A673 (cell line): ENCODE data around the gene LARGE1. TPM values are rescaled to one million over a fixed set of nuclear protein-coding genes. Genes with fewer than 3 reads are reported as not detected.

Experiments
- BruUV-seq: library from RNA; stranded (reverse); fragments of 400-500 nt; replicated peaks from 2 replicates; lab custom pipeline; 2021; lab: Mats Ljungman, UMichigan
- CTCF ChIA-PET: fragments of 300-600 bp; sonication (Branson Sonifier 250); formaldehyde crosslinking; loops from one replicate; lab custom pipeline; 2022; ENCODE audit warnings: antibody characterized with exemption; lab: Charles Lee
- POLR2A ChIA-PET: fragments of 300-600 bp; sonication (Branson Sonifier 250); formaldehyde crosslinking; loops from one replicate; lab custom pipeline; 2022; ENCODE audit warnings: antibody characterized with exemption; ENCODE audit not compliant: low non-redundant PET; lab: Charles Lee
- DNase-seq: peaks from one replicate; pipeline ENCODE4 v3.0.0-alpha.2; 2015; ENCODE audit warnings: low spot score
- H3K27ac ChIP-seq: fragments of 200-600 bp; sonication (generic); 2 replicates; pipeline ENCODE4 v1.5.1; 2016; ENCODE audit warnings: mixed run types, low read depth, mild to moderate bottlenecking, mixed read lengths, antibody characterized with exemption, low read length; ENCODE audit not compliant: poor library complexity, severe bottlenecking
- H3K27me3 ChIP-seq: fragments of 200-600 bp; sonication (generic); replicated peaks from 2 replicates; pipeline ENCODE4 v1.6.1; 2017; ENCODE audit warnings: mixed run types, low read depth, mild to moderate bottlenecking, mixed read lengths, antibody characterized with exemption, low read length; ENCODE audit not compliant: insufficient read depth, poor library complexity
- H3K36me3 ChIP-seq: fragments of 200-600 bp; sonication (generic); 2 replicates; pipeline ENCODE4 v1.6.1; 2016; ENCODE audit warnings: mixed run types, mild to moderate bottlenecking, mixed read lengths, antibody characterized with exemption, low read length; ENCODE audit not compliant: insufficient read depth, poor library complexity, severe bottlenecking
- H3K4me1 ChIP-seq: fragments of 200-600 bp; sonication (generic); 2 replicates; pipeline ENCODE4 v1.6.1; 2017; ENCODE audit warnings: mixed run types, mild to moderate bottlenecking, mixed read lengths, antibody characterized with exemption, low read length; ENCODE audit not compliant: insufficient read depth, poor library complexity, severe bottlenecking
- H3K4me3 ChIP-seq: fragments of 200-600 bp; sonication (generic); 2 replicates; pipeline ENCODE4 v1.5.1; 2016; ENCODE audit warnings: low read depth, mixed run types, mild to moderate bottlenecking, mixed read lengths, low read length; ENCODE audit not compliant: poor library complexity, severe bottlenecking
- H3K9me3 ChIP-seq: fragments of 200-600 bp; sonication (generic); 2 replicates; pipeline ENCODE4 v1.6.1; 2016; ENCODE audit warnings: mixed run types, low read depth, mild to moderate bottlenecking, mixed read lengths, antibody characterized with exemption, low read length; ENCODE audit not compliant: poor library complexity, severe bottlenecking
- CTCF ChIP-seq: fragments of 300-800, 200-600 bp; sonication (generic); conservative IDR thresholded peaks from 2 replicates; pipeline ENCODE4 v1.5.1; 2017; ENCODE audit warnings: low read depth, mild to moderate bottlenecking, antibody characterized with exemption, low read length, moderate library complexity, mixed read lengths
- EZH2 ChIP-seq: fragments of 200-600 bp; sonication (generic); IDR thresholded peaks from 2 replicates; pipeline ENCODE4 v1.6.1; 2017; ENCODE audit warnings: borderline replicate concordance, low read depth, mild to moderate bottlenecking, mixed read lengths, antibody characterized with exemption, low read length; ENCODE audit not compliant: poor library complexity, severe bottlenecking
- intact Hi-C: fragments of 100-400 bp; cut with micrococcal nuclease; formaldehyde crosslinking; loops from one replicate; pipeline ENCODE4 v1.10.0; 2022; ENCODE audit not compliant: unreplicated experiment
- total RNA-seq: library from RNA; stranded (reverse); gene quantifications from 2 replicates; pipeline ENCODE4 v1.2.3, GENCODE V29; 2021

The LARGE1 gene
- total RNA-seq, 1 experiment from 2014 or later, result not detected

DNA sequence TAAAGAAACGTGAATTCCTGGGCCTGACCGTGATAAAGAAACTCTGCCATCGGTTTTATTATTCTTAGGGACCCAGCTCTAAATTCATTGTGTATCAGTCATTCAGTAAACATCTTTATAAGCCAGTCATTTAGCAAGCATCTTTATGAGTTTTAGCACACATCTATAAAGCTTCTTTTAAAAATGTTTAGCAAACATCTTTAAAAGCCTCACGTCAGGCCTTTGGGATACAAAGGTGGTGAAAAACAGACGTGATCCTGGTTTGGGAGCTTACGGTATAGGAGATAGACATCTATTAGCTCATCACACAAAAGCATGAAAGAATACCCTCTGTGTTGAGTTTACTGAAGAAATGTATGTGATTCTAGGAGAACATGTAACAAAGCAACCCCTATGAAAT lies 320.2 kb downstream of the LARGE1 start:
- TF ChIP-seq EZH2 (no peak), CTCF (no peak)
- no peak for DNase-seq
- no peak overlapping the region for H3K27ac ChIP-seq
- no TSS peak for BruUV-seq
- no peak overlapping the region for H3K4me3 ChIP-seq
- H3K27me3 ChIP-seq, result no peaks in the 10 kb centered on the region
- H3K9me3 ChIP-seq, result peaks cover 29% of the 10 kb centered on the region
- no peaks in the 10 kb centered on the region for H3K4me1 ChIP-seq
- no peaks in the 10 kb centered on the region for H3K36me3 ChIP-seq
- ChIA-PET CTCF (no interaction called here), POLR2A (no interaction called here)
- intact Hi-C loops, result no loop called here

DNA sequence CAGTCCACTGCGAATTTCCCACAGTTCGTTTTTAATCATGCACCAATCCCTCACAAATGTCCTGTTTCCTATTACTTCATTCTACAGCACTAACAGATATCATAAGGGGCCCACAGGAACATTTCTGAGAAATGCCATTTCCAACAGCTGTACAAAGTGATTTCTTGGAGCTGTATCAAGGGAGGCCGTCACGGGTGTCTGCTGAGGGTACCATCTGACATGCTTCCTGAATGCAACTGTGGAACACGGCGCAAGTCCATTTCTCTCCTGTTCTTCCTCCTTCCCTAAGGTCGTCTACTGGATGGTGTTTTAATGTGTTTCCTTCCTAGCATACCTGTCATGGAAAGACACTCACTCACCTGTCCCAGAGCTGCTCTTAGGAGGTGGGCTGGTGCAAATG lies 320.7 kb downstream of the LARGE1 start:
- ChIA-PET POLR2A (no interaction called here), CTCF (no interaction called here)
- peaks cover 31% of the 10 kb centered on the region for H3K9me3 ChIP-seq
- H3K36me3 ChIP-seq, result no peaks in the 10 kb centered on the region
- intact Hi-C loops, result no loop called here
- H3K4me1 ChIP-seq, result no peaks in the 10 kb centered on the region
- no peaks in the 10 kb centered on the region for H3K27me3 ChIP-seq
- no TSS peak for BruUV-seq
- no peak overlapping the region for H3K4me3 ChIP-seq
- H3K27ac ChIP-seq, result no peak overlapping the region
- DNase-seq, result no peak
- TF ChIP-seq CTCF (no peak), EZH2 (no peak)

DNA sequence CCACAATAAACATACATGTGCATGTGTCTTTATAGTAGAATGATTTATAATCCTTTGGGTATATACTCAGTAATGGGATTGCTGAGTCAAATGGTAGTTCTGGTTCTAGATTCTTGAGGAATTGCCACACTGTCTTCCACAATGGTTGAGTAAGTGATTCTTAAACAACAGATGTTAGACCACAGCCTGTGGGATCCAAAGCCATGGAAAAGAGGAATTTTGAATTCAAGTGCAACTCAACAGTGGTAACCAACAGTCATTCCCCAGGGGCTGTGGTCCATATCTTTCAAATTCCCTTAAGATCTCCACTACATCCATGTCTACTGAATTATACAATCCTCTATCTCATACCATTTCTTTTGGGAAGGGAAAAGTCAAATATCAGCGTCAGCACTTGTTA lies 321.5 kb downstream of the LARGE1 start:
- POLR2A ChIA-PET, result no interaction called here
- BruUV-seq, result no TSS peak
- TF ChIP-seq EZH2 (no peak), CTCF (no peak)
- peaks cover 28% of the 10 kb centered on the region for H3K9me3 ChIP-seq
- CTCF ChIA-PET, result no interaction called here
- H3K36me3 ChIP-seq, result no peaks in the 10 kb centered on the region
- intact Hi-C loops, result no loop called here
- H3K4me1 ChIP-seq, result no peaks in the 10 kb centered on the region
- H3K27me3 ChIP-seq, result no peaks in the 10 kb centered on the region
- H3K27ac ChIP-seq, result no peak overlapping the region
- no peak overlapping the region for H3K4me3 ChIP-seq
- DNase-seq, result no peak
